CD8-positive, alpha-beta memory T cell (primary cell): Measurements from ENCODE around the gene ABI2. TPM values are rescaled to one million over a fixed set of nuclear protein-coding genes. Genes with fewer than 3 reads are reported as not detected.
"Not testable (repeated sequence)": the region's sequence is repeated elsewhere in the genome, so short reads cannot be mapped to it uniquely, and the experiment has no call there.

ENCODE experiments used
- CTCF ChIA-PET: fragments of 350-600 bp; sonication (Branson Sonifier 250); formaldehyde crosslinking; loops from one replicate; lab custom pipeline; 2021; ENCODE audit warnings: antibody characterized with exemption; lab: Charles Lee
- POLR2A ChIA-PET: fragments of 350-600 bp; sonication (Branson Sonifier 250); formaldehyde crosslinking; loops from one replicate; lab custom pipeline; 2021; ENCODE audit warnings: antibody characterized with exemption; lab: Charles Lee
- DNase-seq, 5 donors: peaks; one replicate each; pipeline versions ENCODE4 v3.0.0 to v3.0.0-alpha.2; 2020 to 2022; ENCODE audit warnings: mixed read lengths in 1 of 5
- H3K27ac ChIP-seq: one replicate; pipeline ENCODE4 v1.7.0; 2013; ENCODE audit warnings: low read depth, mild to moderate bottlenecking, low read length, moderate library complexity
- H3K27me3 ChIP-seq: 2 replicates; pipeline ENCODE4 v1.7.0; 2013; ENCODE audit warnings: low read length, mild to moderate bottlenecking; ENCODE audit not compliant: insufficient read depth, poor library complexity, severe bottlenecking
- H3K36me3 ChIP-seq: 2 replicates; pipeline ENCODE4 v1.7.0; 2013; ENCODE audit warnings: mild to moderate bottlenecking, low read length, moderate library complexity; ENCODE audit not compliant: insufficient read depth
- H3K4me1 ChIP-seq: 2 replicates; pipeline ENCODE4 v1.7.0; 2013; ENCODE audit warnings: mild to moderate bottlenecking, low read length, moderate library complexity; ENCODE audit not compliant: insufficient read depth
- H3K4me3 ChIP-seq: 2 replicates; pipeline ENCODE4 v1.7.0; 2013; ENCODE audit warnings: mild to moderate bottlenecking, low read length
- H3K9me3 ChIP-seq: 2 replicates; pipeline ENCODE4 v1.7.0; 2013; ENCODE audit warnings: mild to moderate bottlenecking, low read length
- H3K27ac Mint-ChIP-seq, 8 donors: one replicate each; pipeline ENCODE4 v1.8.0; 2020 to 2021; ENCODE audit warnings: mixed read lengths in 8 of 8, mild to moderate bottlenecking in 6 of 8, inconsistent platforms in 3 of 8, moderate library complexity in 3 of 8
- H3K27me3 Mint-ChIP-seq, 2 donors: one replicate each; pipeline ENCODE4 v1.8.0; 2020 to 2021; ENCODE audit warnings: mixed read lengths in 2 of 2, mild to moderate bottlenecking in 1 of 2, moderate library complexity in 1 of 2
- H3K36me3 Mint-ChIP-seq, 3 donors: one replicate each; pipeline ENCODE4 v1.8.0; 2020 to 2021; ENCODE audit warnings: mixed read lengths in 3 of 3, inconsistent platforms in 1 of 3, mild to moderate bottlenecking in 1 of 3
- H3K4me1 Mint-ChIP-seq, 3 donors: one replicate each; pipeline ENCODE4 v1.8.0; 2020 to 2021; ENCODE audit warnings: mixed read lengths in 3 of 3, inconsistent platforms in 1 of 3, mild to moderate bottlenecking in 1 of 3
- H3K4me3 Mint-ChIP-seq, 7 donors: one replicate each; pipeline ENCODE4 v1.8.0; 2020 to 2021; ENCODE audit warnings: mixed read lengths in 7 of 7, mild to moderate bottlenecking in 6 of 7, moderate library complexity in 4 of 7, inconsistent platforms in 2 of 7
- H3K9me3 Mint-ChIP-seq, 5 donors: one replicate each; pipeline ENCODE4 v1.8.0; 2020 to 2022; ENCODE audit warnings: mixed read lengths in 5 of 5, mild to moderate bottlenecking in 3 of 5, moderate library complexity in 2 of 5, inconsistent platforms in 1 of 5
- polyA plus RNA-seq: library from polyadenylated mRNA; unstranded; fragments of 300-500 nt; fragmentation: Illumina TruSeq; gene quantifications from one replicate; pipeline ENCODE4 v1.2.3, GENCODE V29; 2021
- total RNA-seq, 2 experiments: library from RNA; stranded (reverse); gene quantifications; one replicate each; pipeline ENCODE4 v1.2.3, GENCODE V29; 2021

Gene ABI2
- total and polyA plus RNA-seq, 3 experiments from 2014 or later: 29.2 to 32.1 (median 30.3) TPM

- no peaks in the 10 kb centered on the region for H3K27me3 Mint-ChIP-seq
- ChIA-PET CTCF (no interaction called here), POLR2A (no interaction called here)
- peaks cover 11% of the 10 kb centered on the region for H3K36me3 ChIP-seq
- no peaks in the 10 kb centered on the region for H3K27me3 ChIP-seq
- peaks cover 15 to 66% (median 34%) of the 10 kb centered on the region in 3 donors for H3K36me3 Mint-ChIP-seq
- H3K4me1 ChIP-seq: no peaks in the 10 kb centered on the region
- peaks cover 1 to 2% (median 2%) of the 10 kb centered on the region in 5 donors for H3K9me3 Mint-ChIP-seq
- DNase-seq: no peak
- no peak overlapping the region for H3K4me3 ChIP-seq
- H3K27ac Mint-ChIP-seq: no peak overlapping the region
- no peak overlapping the region for H3K27ac ChIP-seq
- H3K4me1 Mint-ChIP-seq: no peaks in the 10 kb centered on the region
- H3K4me3 Mint-ChIP-seq: no peak overlapping the region
- no peaks in the 10 kb centered on the region for H3K9me3 ChIP-seq
Measured at GRCh38 chr2:203412546-203413331, 84.5 kb downstream of the ABI2 start.

- Histone ChIP-seq H3K27ac (no peak overlapping the region), H3K4me1 (no peaks in the 10 kb centered on the region), H3K36me3 (peaks cover 19% of the 10 kb centered on the region), H3K4me3 (no peak overlapping the region), H3K9me3 (peaks cover 4% of the 10 kb centered on the region), H3K27me3 (no peaks in the 10 kb centered on the region)
- Mint-ChIP-seq H3K4me1 (no peaks in the 10 kb centered on the region), H3K9me3 (peaks cover 3 to 11% (median 10%) of the 10 kb centered on the region in 5 donors), H3K36me3 (peaks cover 25 to 73% (median 42%) of the 10 kb centered on the region in 3 donors), H3K4me3 (no peak overlapping the region), H3K27me3 (no peaks in the 10 kb centered on the region), H3K27ac (no peak overlapping the region)
- no peak for DNase-seq
- POLR2A ChIA-PET: no interaction called here
- CTCF ChIA-PET: no interaction called here
Measured at GRCh38 chr2:203413796-203414195, 85.6 kb downstream of the ABI2 start.

- H3K36me3 Mint-ChIP-seq: peaks cover 30 to 67% (median 44%) of the 10 kb centered on the region in 3 donors
- peaks cover 7 to 11% (median 11%) of the 10 kb centered on the region in 5 donors for H3K9me3 Mint-ChIP-seq
- Histone ChIP-seq H3K4me3 (no peak overlapping the region), H3K4me1 (no peaks in the 10 kb centered on the region), H3K9me3 (peaks cover 4% of the 10 kb centered on the region), H3K27ac (no peak overlapping the region), H3K27me3 (no peaks in the 10 kb centered on the region), H3K36me3 (peaks cover 13% of the 10 kb centered on the region)
- no peak overlapping the region for H3K27ac Mint-ChIP-seq
- DNase-seq: no peak
- H3K4me1 Mint-ChIP-seq: no peaks in the 10 kb centered on the region
- no peak overlapping the region for H3K4me3 Mint-ChIP-seq
- POLR2A ChIA-PET: interaction anchor here (0.6 kb wide), 1 partner anchor 14 kb away, joined by 4 read pairs; no protein-coding TSS in a partner anchor
- CTCF ChIA-PET: no interaction called here
- no peaks in the 10 kb centered on the region for H3K27me3 Mint-ChIP-seq
Measured at GRCh38 chr2:203418271-203418670, 90.1 kb downstream of the ABI2 start.

DNA sequence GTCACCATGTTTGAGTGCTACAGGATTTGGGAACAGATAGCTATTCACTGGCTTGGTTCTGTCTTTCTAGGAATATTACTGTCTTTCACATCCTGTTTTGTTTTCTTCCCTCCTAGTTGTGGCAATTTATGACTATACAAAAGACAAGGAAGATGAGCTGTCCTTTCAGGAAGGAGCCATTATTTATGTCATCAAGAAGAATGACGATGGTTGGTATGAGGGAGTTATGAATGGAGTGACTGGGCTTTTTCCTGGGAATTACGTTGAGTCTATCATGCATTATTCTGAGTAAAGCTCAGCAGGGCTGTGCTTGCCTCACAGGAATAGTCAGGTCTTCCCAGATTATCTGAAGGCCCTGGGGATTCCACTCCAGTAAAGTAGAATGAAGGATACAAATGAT lies 98.9 kb downstream of the ABI2 start:
- Histone ChIP-seq H3K27ac (no peak overlapping the region), H3K36me3 (peaks cover 7% of the 10 kb centered on the region), H3K27me3 (no peaks in the 10 kb centered on the region), H3K4me3 (no peak overlapping the region), H3K9me3 (no peaks in the 10 kb centered on the region), H3K4me1 (no peaks in the 10 kb centered on the region)
- no peaks in the 10 kb centered on the region for H3K9me3 Mint-ChIP-seq
- no peak for DNase-seq
- H3K27ac Mint-ChIP-seq: no peak overlapping the region
- H3K4me1 Mint-ChIP-seq: no peaks in the 10 kb centered on the region
- CTCF ChIA-PET: interaction anchor here (1.5 kb wide), 1 partner anchor 838 kb away, joined by 3 read pairs; no protein-coding TSS in a partner anchor
- no peak overlapping the region for H3K4me3 Mint-ChIP-seq
- POLR2A ChIA-PET: no interaction called here
- peaks cover 8 to 54% (median 12%) of the 10 kb centered on the region in 3 donors for H3K36me3 Mint-ChIP-seq
- H3K27me3 Mint-ChIP-seq: no peaks in the 10 kb centered on the region

DNA sequence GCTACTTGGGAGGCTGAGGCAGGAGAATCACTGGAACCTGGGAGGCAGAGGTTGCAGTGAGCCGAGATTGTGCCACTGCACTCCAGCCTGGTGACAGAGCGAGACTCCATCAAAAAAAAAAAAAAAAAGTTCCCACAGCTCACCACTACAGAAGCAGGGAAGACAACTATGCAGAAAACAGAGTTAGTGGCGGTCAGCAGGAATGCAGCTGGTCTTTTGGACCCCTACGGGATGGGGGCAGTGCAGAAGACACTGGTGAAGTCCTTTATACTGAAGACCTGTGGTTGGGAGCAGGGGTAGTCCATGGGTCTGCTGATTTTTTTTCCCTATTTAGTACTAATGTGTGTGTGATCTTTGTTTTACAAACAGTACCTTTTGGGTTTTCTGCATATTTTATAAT lies 101.4 kb downstream of the ABI2 start:
- not testable (repeated sequence) for H3K4me3 Mint-ChIP-seq
- CTCF ChIA-PET: interaction anchor here (1.4 kb wide), 1 partner anchor 9 kb away, joined by 4 read pairs; no protein-coding TSS in a partner anchor

DNA sequence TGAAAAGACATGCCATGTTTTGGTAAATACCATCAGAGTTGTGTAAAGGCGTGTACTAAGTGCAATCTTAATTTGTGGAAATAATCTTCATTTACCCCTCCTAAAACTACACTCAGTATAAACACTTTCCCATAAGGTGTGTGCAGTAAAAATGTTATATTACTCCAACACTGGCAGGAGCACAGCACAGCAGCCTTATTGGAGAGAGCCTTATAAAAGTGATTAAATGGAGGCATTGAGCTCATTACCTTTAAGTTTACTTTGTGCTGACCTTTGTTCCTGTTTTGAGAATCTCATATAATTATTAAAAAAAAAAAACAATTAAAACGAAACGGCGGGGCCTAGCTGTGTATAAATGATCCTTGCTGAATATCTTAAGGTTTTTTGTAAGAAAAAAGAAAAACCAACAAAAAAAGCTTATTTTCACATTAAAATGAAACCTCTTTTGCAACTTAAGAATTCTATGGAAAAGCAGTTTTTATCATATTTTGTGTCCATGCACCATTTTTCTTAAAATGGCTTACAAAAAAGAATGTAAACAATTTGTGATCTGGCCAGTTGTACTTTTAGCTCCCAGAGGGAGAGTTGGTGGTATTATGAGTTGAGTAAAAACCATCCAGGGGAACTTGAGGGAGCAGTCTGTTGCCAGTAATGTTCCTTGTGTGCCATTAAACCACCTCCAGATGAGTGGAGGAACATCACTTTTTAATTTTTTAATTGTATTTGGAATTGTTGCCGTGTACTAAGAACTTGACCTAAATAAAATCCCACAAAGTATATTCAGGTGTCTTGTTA lies 103.4 kb downstream of the ABI2 start:
- Mint-ChIP-seq H3K27ac (peak overlapping the region in 1 of 8 donors; percentile 63), H3K27me3 (no peaks in the 10 kb centered on the region), H3K4me3 (no peak overlapping the region), H3K4me1 (no peaks in the 10 kb centered on the region), H3K36me3 (peaks cover 4 to 42% (median 18%) of the 10 kb centered on the region in 3 donors), H3K9me3 (no peaks in the 10 kb centered on the region)
- no peak for DNase-seq
- Histone ChIP-seq H3K9me3 (no peaks in the 10 kb centered on the region), H3K36me3 (peaks cover 7% of the 10 kb centered on the region), H3K27me3 (no peaks in the 10 kb centered on the region), H3K27ac (no peak overlapping the region), H3K4me3 (no peak overlapping the region), H3K4me1 (no peaks in the 10 kb centered on the region)
- CTCF ChIA-PET: no interaction called here
- POLR2A ChIA-PET: interaction anchor here (0.8 kb wide), 1 partner anchor 14 kb away, joined by 4 read pairs; no protein-coding TSS in a partner anchor

More for the DNA sequence above, 101.4 kb downstream of the ABI2 start:
- H3K27ac ChIP-seq, H3K27ac Mint-ChIP-seq, H3K4me1 ChIP-seq, H3K9me3 ChIP-seq, H3K27me3 Mint-ChIP-seq, H3K27me3 ChIP-seq, H3K36me3 ChIP-seq, DNase-seq, H3K9me3 Mint-ChIP-seq, POLR2A ChIA-PET, H3K4me3 ChIP-seq, H3K4me1 Mint-ChIP-seq: not testable (repeated sequence)
- H3K36me3 Mint-ChIP-seq: peaks cover 0 to 50% (median 13%) of the 10 kb centered on the region in 3 donors

- H3K36me3 ChIP-seq: peaks cover under 1% of the 10 kb centered on the region
- no peaks in the 10 kb centered on the region for H3K27me3 Mint-ChIP-seq
- no peaks in the 10 kb centered on the region for H3K9me3 ChIP-seq
- H3K27ac ChIP-seq: no peak overlapping the region
- POLR2A ChIA-PET: no interaction called here
- CTCF ChIA-PET: no interaction called here
- H3K4me3 ChIP-seq: no peak overlapping the region
- no peak for DNase-seq
- H3K36me3 Mint-ChIP-seq: peaks cover 5 to 31% (median 12%) of the 10 kb centered on the region in 3 donors
- no peak overlapping the region for H3K4me3 Mint-ChIP-seq
- H3K27ac Mint-ChIP-seq: no peak overlapping the region
- H3K4me1 ChIP-seq: no peaks in the 10 kb centered on the region
- H3K4me1 Mint-ChIP-seq: no peaks in the 10 kb centered on the region
- no peaks in the 10 kb centered on the region for H3K9me3 Mint-ChIP-seq
- H3K27me3 ChIP-seq: no peaks in the 10 kb centered on the region
Measured at GRCh38 chr2:203432811-203433210, 104.6 kb downstream of the ABI2 start.

- H3K4me3 ChIP-seq: no peak overlapping the region
- Mint-ChIP-seq H3K36me3 (peaks cover 5 to 13% (median 8%) of the 10 kb centered on the region in 3 donors), H3K4me1 (no peaks in the 10 kb centered on the region), H3K9me3 (no peaks in the 10 kb centered on the region), H3K27me3 (no peaks in the 10 kb centered on the region), H3K4me3 (no peak overlapping the region), H3K27ac (peak overlapping the region in 1 of 8 donors; percentile 66)
- no peaks in the 10 kb centered on the region for H3K4me1 ChIP-seq
- ChIA-PET CTCF (no interaction called here), POLR2A (no interaction called here)
- DNase-seq: no peak
- no peaks in the 10 kb centered on the region for H3K27me3 ChIP-seq
- H3K9me3 ChIP-seq: no peaks in the 10 kb centered on the region
- no peak overlapping the region for H3K27ac ChIP-seq
- H3K36me3 ChIP-seq: no peaks in the 10 kb centered on the region
Measured at GRCh38 chr2:203436496-203436895, 108.3 kb downstream of the ABI2 start.
